GM12878 (cell line): ENCODE measurements around the gene BRD1. TPM values are rescaled to one million over a fixed set of nuclear protein-coding genes. Genes with fewer than 3 reads are reported as not detected.

Experiments
- ATF7 ChIP-seq: fragments of 450-650 bp; IDR thresholded peaks from 2 replicates; pipeline ENCODE4 v1.6.1; 2016; ENCODE audit warnings: low read depth, mild to moderate bottlenecking
- BHLHE40 ChIP-seq, 2 experiments: fragments of 450-650 bp in 1 of 2; IDR thresholded peaks; 2 replicates each; pipeline ENCODE4 v1.6.1; 2011 to 2017; ENCODE audit warnings: low read depth in 2 of 2, borderline replicate concordance in 1 of 2, improper control_type of control experiment in 1 of 2, low read length in 1 of 2, mild to moderate bottlenecking in 1 of 2
- CBX5 ChIP-seq: sonication (generic); IDR thresholded peaks from 2 replicates; pipeline ENCODE4 v1.6.1; 2016; ENCODE audit warnings: low read depth, moderate library complexity, mild to moderate bottlenecking, inconsistent platforms
- DPF2 ChIP-seq: fragments of 450-650 bp; IDR thresholded peaks from 2 replicates; pipeline ENCODE4 v1.6.1; 2017; ENCODE audit warnings: mild to moderate bottlenecking
- EGR1 ChIP-seq, 2 experiments: IDR thresholded peaks; 1 replicate in 1 of 2; 2 replicates in 1 of 2; pipeline ENCODE4 v1.6.1; 2011 to 2012; ENCODE audit warnings: low read depth in 2 of 2, low read length in 2 of 2, borderline replicate concordance in 1 of 2, mild to moderate bottlenecking in 1 of 2, moderate library complexity in 1 of 2
- IKZF2 ChIP-seq, 2 experiments: fragments of 450-650 bp; IDR thresholded peaks; 2 replicates each; pipeline ENCODE4 v1.6.1; 2017; ENCODE audit warnings: mild to moderate bottlenecking in 2 of 2, moderate library complexity in 2 of 2
- JUND ChIP-seq: IDR thresholded peaks from 2 replicates; pipeline ENCODE4 v1.6.1; 2012; ENCODE audit warnings: low read depth, mild to moderate bottlenecking, low read length, improper control_type of control experiment, moderate library complexity
- MTA2 ChIP-seq: fragments of 450-650 bp; IDR thresholded peaks from 2 replicates; pipeline ENCODE4 v1.6.1; 2016; ENCODE audit warnings: low read depth, mild to moderate bottlenecking, moderate library complexity
- NFIC ChIP-seq: IDR thresholded peaks from 2 replicates; pipeline ENCODE4 v1.6.1; 2012; ENCODE audit warnings: low read depth, mild to moderate bottlenecking, inconsistent platforms, low read length, moderate library complexity
- NRF1 ChIP-seq: conservative IDR thresholded peaks from 2 replicates; pipeline ENCODE4 v1.6.1; 2011; ENCODE audit warnings: mild to moderate bottlenecking, low read depth, low read length, improper control_type of control experiment
- PAX8 ChIP-seq: fragments of 450-650 bp; IDR thresholded peaks from 2 replicates; pipeline ENCODE4 v1.6.1; 2017; ENCODE audit warnings: mild to moderate bottlenecking, moderate library complexity
- POLR2AphosphoS5 ChIP-seq: IDR thresholded peaks from 2 replicates; pipeline ENCODE4 v1.6.1; 2011; ENCODE audit warnings: mild to moderate bottlenecking, low read length, inconsistent platforms
- SMC3 ChIP-seq: IDR thresholded peaks from 2 replicates; pipeline ENCODE4 v1.6.1; 2011; ENCODE audit warnings: low read length, improper control_type of control experiment, borderline replicate concordance
- SUZ12 ChIP-seq: fragments of 200-600 bp; sonication (generic); IDR thresholded peaks from one replicate; pipeline ENCODE4 v1.6.1; 2018; ENCODE audit warnings: antibody characterized with exemption, mild to moderate bottlenecking; ENCODE audit not compliant: unreplicated experiment
- polyA plus RNA-seq, 11 experiments: library from polyadenylated mRNA; depleted of rRNA in 4 of 11; unstranded in 6 of 11; stranded (reverse) in 5 of 11; fragments of >200 nt; fragmentation: Nextera tagmentation in 4 of 11; fragmentation: Illumina TruSeq in 1 of 11; extraction: Ambion mirVana in 4 of 11; extraction: Trizol in 1 of 11; gene quantifications; 1 replicate in 1 of 11; 2 replicates in 10 of 11; pipeline versions ENCODE4 v1.2.1 to v1.2.3, GENCODE V29; 2011 to 2016; ENCODE audit warnings: inconsistent platforms in 2 of 11, missing spikeins in 2 of 11, low read depth in 1 of 11
- total RNA-seq, 4 experiments: library from RNA; depleted of rRNA in 3 of 4; stranded (reverse); fragments of >200 nt in 3 of 4; fragmentation: Illumina TruSeq in 1 of 4; extraction: Trizol in 1 of 4; gene quantifications; 2 replicates each; pipeline versions ENCODE4 v1.2.1 to v1.2.3, GENCODE V29; 2013 to 2021
- TF ChIP-seq, protein P1 (sequence below): fragments of 450-650 bp; IDR thresholded peaks from 2 replicates; pipeline ENCODE4 v1.6.1; 2017; ENCODE audit warnings: mild to moderate bottlenecking, moderate library complexity
- TF ChIP-seq, protein P2 (sequence below): fragments of 450-650 bp; formaldehyde crosslinking; IDR thresholded peaks from 2 replicates; pipeline ENCODE4 v1.4.0; 2020; ENCODE audit warnings: mild to moderate bottlenecking, moderate library complexity
- TF ChIP-seq, protein P3 (sequence below): fragments of 450-650 bp; formaldehyde crosslinking; IDR thresholded peaks from 2 replicates; pipeline ENCODE4 v1.5.0; 2022; ENCODE audit warnings: mild to moderate bottlenecking, missing genetic modification characterization

Gene BRD1
- total and polyA plus RNA-seq, 10 of the 15 experiments (the other 5 are each of a cell fraction or from before 2014, with no cell fraction given): 0.90 to 26.4 (median 7.1) TPM

DNA sequence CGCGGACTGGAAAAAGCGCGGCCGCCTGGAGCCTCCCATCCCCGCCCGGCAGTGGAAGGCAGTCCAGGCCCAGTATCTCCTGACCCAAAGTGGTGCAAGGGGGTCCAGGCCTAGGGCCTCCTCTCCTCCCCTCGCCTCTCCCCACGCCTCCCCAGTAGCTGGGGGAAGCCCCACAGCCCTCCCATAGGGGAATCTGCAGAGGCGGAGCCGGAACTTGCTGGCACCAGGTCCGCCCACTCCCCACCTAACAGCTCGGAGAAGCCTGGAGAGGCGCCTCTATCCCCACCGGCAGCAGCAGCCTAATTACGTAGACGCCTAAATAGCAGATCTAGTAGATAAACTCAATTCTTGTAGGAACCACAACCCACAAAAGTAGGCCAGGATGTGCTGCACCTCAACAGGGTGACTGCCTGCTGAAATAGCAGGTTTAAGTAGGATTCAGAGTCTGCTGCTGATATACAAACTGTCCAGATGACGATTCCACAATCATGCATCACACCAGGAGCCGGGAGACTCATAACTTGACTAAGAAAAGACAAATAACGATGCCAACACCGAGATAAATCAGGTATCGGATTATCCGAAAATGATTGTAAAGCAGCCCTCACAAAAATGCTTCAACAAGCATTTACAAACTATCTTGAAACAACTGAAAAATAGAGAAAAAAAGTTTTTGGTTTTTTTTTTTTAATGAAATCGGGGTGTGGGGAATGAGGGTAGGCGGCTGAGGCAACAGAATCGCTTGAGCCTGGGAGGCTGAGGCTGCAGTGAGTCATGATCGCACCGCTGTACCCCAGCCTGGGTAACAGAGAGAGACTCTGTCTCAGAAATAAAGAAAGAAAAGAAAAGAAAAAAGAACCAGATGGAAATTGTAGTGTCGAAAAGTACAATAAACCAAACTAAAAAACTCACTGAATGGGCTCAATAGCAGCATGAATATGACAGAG, 11.4 kb upstream of the BRD1 start (continued):
- TF ChIP-seq, protein P1, sequence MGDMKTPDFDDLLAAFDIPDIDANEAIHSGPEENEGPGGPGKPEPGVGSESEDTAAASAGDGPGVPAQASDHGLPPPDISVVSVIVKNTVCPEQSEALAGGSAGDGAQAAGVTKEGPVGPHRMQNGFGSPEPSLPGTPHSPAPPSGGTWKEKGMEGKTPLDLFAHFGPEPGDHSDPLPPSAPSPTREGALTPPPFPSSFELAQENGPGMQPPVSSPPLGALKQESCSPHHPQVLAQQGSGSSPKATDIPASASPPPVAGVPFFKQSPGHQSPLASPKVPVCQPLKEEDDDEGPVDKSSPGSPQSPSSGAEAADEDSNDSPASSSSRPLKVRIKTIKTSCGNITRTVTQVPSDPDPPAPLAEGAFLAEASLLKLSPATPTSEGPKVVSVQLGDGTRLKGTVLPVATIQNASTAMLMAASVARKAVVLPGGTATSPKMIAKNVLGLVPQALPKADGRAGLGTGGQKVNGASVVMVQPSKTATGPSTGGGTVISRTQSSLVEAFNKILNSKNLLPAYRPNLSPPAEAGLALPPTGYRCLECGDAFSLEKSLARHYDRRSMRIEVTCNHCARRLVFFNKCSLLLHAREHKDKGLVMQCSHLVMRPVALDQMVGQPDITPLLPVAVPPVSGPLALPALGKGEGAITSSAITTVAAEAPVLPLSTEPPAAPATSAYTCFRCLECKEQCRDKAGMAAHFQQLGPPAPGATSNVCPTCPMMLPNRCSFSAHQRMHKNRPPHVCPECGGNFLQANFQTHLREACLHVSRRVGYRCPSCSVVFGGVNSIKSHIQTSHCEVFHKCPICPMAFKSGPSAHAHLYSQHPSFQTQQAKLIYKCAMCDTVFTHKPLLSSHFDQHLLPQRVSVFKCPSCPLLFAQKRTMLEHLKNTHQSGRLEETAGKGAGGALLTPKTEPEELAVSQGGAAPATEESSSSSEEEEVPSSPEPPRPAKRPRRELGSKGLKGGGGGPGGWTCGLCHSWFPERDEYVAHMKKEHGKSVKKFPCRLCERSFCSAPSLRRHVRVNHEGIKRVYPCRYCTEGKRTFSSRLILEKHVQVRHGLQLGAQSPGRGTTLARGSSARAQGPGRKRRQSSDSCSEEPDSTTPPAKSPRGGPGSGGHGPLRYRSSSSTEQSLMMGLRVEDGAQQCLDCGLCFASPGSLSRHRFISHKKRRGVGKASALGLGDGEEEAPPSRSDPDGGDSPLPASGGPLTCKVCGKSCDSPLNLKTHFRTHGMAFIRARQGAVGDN: 0 out of 2 replicates have a peak, but pooled peaks have one; percentile 51
- TF ChIP-seq SUZ12 (no peak), ATF7 (0 out of 2 replicates have a peak, but pooled peaks have one; percentile 25), POLR2AphosphoS5 (no peak), EGR1 (IDR thresholded peaks at IDR 0.05; ENCODE audit: borderline replicate concordance in 1 of 2, low read depth in 2 of 2, low read length in 2 of 2) (peak in 1 of 2 experiments; percentile 47; a peak in 1 of 3 replicates), NRF1 (no peak), SMC3 (no peak), BHLHE40 (IDR thresholded peaks at IDR 0.05; ENCODE audit: borderline replicate concordance in 1 of 2, low read depth in 2 of 2, low read length in 1 of 2) (peak in 1 of 2 experiments; percentile 35; a peak in 1 of 4 replicates), CBX5 (no peak), JUND (no peak), DPF2 (peak; percentile 35; the same call in 1 of the 2 replicates), PAX8 (no peak), MTA2 (0 out of 2 replicates have a peak, but pooled peaks have one; percentile 14), IKZF2 (IDR thresholded peaks at IDR 0.05) (peak in 1 of 2 experiments; percentile 47; a peak in 1 of 4 replicates), NFIC (no peak)
- TF ChIP-seq, protein P2, sequence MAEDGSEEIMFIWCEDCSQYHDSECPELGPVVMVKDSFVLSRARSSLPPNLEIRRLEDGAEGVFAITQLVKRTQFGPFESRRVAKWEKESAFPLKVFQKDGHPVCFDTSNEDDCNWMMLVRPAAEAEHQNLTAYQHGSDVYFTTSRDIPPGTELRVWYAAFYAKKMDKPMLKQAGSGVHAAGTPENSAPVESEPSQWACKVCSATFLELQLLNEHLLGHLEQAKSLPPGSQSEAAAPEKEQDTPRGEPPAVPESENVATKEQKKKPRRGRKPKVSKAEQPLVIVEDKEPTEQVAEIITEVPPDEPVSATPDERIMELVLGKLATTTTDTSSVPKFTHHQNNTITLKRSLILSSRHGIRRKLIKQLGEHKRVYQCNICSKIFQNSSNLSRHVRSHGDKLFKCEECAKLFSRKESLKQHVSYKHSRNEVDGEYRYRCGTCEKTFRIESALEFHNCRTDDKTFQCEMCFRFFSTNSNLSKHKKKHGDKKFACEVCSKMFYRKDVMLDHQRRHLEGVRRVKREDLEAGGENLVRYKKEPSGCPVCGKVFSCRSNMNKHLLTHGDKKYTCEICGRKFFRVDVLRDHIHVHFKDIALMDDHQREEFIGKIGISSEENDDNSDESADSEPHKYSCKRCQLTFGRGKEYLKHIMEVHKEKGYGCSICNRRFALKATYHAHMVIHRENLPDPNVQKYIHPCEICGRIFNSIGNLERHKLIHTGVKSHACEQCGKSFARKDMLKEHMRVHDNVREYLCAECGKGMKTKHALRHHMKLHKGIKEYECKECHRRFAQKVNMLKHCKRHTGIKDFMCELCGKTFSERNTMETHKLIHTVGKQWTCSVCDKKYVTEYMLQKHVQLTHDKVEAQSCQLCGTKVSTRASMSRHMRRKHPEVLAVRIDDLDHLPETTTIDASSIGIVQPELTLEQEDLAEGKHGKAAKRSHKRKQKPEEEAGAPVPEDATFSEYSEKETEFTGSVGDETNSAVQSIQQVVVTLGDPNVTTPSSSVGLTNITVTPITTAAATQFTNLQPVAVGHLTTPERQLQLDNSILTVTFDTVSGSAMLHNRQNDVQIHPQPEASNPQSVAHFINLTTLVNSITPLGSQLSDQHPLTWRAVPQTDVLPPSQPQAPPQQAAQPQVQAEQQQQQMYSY (CRISPR knock-in tag): no peak
- TF ChIP-seq, protein P3, sequence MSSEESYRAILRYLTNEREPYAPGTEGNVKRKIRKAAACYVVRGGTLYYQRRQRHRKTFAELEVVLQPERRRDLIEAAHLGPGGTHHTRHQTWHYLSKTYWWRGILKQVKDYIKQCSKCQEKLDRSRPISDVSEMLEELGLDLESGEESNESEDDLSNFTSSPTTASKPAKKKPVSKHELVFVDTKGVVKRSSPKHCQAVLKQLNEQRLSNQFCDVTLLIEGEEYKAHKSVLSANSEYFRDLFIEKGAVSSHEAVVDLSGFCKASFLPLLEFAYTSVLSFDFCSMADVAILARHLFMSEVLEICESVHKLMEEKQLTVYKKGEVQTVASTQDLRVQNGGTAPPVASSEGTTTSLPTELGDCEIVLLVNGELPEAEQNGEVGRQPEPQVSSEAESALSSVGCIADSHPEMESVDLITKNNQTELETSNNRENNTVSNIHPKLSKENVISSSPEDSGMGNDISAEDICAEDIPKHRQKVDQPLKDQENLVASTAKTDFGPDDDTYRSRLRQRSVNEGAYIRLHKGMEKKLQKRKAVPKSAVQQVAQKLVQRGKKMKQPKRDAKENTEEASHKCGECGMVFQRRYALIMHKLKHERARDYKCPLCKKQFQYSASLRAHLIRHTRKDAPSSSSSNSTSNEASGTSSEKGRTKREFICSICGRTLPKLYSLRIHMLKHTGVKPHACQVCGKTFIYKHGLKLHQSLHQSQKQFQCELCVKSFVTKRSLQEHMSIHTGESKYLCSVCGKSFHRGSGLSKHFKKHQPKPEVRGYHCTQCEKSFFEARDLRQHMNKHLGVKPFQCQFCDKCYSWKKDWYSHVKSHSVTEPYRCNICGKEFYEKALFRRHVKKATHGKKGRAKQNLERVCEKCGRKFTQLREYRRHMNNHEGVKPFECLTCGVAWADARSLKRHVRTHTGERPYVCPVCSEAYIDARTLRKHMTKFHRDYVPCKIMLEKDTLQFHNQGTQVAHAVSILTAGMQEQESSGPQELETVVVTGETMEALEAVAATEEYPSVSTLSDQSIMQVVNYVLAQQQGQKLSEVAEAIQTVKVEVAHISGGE (CRISPR knock-in tag): no peak
- TF ChIP-seq, all 136 proteins: peak for 12
